Central memory CD4-positive, alpha-beta T cell (primary cell): Measurements from ENCODE around the gene GRN.
"Not testable (repeated sequence)": the region's sequence is repeated elsewhere in the genome, so short reads cannot be mapped to it uniquely, and the experiment has no call there.

Source experiments
- DNase-seq: peaks from one replicate; pipeline ENCODE4 v3.0.0; 2022

GRN gene

DNA sequence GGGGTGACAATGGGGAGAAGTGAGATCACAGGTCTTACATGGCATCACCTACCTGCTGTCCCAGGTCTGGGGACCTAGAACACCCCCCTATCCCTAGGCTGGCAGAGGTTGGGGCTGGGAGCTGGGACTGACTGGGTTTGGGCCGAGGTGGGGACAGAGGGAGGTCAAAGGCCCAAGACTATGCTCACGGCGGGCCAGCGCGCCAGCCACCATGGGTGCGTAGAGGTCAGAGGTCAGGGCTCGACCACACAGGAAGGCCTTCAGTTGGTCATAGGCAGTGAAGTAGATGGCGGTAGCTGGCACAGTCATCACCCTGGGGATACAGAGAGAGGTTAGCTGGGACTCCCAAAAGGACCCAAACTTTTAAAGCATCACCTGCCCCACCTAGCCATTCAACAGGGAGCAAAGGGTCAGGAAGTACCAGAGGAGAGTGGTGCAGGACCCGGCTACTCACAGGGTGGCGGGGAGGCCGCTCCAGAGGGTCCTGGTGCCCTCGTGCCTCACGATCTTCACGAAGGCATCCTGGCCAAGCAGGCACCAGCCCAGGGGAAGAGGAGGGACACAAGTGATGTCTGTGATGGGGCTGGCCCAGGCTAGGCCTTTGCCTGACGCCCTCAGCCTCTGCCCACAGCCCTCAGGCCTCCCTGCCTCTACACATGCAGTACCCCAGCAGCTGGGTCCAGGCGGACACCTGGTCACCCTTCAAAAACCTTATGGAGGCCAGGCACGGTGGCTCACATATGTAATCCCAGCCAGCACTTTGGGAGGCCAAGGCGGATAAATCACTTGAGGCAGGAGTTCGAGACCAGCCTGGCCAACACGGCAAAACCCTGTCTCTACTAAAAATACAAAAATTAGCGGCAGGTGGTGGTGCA lies 23.6 kb upstream of the GRN start:
- no peak for DNase-seq

DNA sequence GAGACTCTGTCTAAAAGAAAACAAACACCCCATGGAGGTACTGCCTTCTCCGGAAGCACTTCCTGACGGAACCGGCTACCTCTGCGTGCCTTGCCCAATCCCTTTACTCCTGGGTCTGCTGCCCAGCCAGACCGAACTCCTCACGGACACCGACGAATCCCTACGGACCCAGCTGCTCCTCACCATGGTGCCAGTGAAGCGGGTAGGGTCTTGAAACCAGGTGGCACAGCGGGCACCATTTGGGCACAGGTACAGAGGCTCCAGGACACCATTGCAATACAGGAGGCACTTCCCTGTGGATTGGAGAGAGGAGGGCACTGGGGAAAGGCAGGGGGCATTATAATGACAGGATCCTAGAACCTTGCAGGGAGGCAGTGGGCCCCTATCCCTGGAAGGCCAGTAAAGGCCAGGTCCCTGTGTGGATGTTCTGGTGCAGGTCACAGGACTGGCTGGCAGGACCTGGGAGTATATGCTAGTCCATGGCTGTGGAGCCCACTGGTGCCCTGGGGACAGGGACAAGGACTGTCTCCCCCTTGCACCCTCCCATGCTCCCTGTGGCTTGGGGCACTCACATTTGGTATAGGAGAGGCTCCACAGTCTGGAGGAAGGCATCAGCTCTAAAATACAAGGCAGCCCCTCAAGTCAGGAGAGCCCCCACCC lies 22.7 kb upstream of the GRN start:
- no peak for DNase-seq

DNA sequence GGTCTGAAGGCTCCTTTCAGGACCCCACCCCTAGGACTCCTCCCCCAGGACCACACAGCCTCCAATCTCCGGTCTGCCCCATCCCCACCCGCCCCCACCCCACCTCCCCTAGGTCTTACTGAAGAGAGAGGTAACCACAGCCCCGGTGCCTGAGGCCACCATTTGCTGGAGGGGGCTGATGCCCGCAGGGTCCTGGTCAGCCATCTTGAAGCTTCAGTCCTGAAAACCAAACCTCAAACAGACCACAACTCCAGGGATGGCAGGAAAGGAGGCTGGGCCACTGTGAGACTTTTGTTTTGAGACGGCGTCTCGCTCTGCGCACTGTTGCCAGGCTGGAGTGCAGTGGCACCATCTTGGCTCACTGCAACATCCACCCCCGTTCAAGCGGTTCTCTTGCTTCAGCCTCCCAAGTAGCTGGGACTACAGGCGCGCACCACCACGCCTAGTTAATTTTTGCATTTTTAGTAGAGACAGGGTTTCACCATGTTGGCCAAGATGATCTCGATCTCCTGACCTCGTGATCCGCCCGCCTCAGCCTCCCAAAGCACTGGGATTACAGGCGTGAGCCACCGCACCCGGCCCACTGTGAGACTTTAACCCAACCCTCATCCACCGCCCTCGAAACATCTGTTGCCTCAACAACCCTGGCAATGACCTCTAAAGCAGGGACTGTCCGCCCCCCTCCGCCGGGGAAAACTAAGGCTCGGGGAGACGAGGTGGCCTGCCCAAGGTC lies 21.6 kb upstream of the GRN start:
- no peak for DNase-seq

DNA sequence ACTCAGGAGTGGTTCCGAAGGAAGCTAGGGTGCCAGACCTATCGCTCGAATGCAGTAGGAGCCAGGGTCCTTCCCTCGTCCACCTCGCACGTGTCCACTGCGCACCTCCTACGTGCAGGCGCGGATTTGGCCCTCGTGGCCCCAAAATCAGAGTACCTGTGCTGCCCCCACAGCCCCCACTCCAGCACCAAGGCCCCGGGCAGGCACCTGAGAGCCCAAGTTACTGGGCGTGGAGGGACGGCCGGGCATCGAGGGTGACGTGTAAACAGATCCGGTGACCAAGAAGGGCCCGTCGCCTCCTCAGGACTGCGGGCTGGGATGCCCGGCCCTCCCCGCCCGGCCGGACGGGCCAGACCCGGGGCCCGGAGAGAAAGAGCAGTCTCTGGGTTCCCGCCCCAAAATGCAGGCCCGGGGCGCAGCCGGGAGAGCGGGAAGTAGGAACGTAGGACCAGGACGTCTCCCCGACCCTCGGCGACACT lies 21.0 kb upstream of the GRN start:
- DNase-seq: no peak

DNA sequence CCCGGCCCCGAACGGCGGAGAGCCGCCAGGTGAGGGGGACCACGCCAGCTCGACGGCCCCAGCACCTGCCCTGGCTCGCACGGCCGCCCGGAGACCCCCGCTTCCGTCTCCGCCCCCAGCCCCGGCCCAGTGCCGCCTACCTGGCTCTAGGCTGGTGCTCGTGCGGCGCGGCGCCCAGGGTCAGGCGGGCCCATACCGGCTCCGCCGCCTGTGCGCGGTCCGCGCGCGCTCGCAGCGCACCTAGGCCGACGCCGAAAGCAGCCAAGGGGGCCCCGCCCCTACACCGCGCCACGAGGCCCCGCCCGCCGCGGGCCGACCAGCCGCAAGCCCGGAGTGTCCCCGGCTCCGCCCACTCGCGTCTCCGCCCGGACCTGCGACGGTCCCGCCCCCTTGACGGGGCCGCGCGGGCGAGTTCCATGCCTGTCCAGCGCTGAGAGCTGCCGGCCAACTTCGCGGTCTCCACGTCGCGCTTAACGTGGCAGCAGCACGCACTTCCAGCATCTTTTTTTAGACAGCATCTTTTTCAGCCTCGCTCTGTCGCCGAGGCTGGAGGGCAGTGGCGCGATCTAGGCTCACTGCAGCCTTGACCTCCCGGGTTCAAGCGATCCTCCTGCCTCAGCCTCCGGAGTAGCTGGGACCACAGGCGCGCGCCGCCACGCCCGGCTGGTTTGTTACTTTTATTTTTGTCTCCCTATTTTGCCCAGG lies 20.4 kb upstream of the GRN start, which contains the start of gene SLC25A39:
SLC25A39 (minus strand) TSS at position 253 of the 705 bp plus-strand sequence. CDS start 1,261 bp downstream, outside the sequence.
- peak; percentile 93 for DNase-seq

GRCh38 chr17:44326861-44327444 lies 18.1 kb upstream of the GRN start:
- DNase-seq: peak; percentile 94

DNA sequence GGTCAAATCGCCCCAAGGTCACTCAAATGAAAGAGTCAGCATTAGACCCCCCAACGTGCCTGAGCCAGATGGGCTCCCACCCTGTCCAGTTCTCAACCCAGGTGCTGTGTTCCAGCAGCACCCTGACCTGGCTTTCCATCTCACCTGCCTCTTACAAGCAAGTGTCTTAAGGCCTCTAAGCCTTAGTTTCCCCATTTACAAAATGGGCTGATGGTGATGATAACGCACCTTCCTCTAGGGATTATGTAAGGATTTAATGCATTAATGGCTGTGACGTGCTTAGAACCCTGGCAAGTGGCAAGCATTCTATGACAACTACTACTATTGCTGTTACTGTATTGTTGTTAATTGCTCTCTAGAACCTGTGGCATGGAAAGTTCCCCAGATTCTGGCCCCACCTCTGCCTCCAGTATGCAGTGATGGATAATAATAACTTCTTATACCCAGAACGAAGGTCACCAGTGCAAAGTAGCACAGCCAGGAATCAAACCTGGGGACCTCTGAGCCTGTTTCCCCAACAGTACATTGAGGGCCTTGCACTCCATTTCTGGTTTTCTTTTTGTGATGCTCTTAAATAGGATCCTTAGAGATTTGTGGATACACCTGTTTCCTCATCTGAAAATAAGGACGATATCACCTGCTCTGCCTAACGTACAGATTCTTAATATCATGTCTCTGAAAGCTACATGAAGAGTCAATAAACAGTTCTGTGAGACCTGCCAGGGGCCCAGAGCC lies 17.2 kb upstream of the GRN start:
- no peak for DNase-seq

DNA sequence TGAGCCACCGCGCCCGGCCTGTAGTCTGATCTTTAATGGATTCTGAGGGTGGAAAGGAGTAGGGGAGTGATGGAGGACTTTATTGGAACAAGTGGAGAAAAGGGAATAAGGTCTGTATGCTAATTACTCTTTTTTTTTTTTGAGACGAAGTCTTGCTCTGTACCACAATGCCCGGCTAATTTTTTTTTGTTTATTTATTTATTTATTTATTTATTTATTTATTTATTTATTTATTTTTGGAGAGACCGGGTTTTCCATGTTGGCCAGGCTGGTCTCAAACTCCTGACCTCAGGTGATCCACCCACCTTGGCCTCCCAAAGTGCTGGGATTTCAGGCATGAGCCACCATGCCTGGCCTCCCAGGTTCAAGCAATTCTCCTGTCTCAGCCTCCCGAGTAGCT lies 15.6 kb upstream of the GRN start:
- DNase-seq: not testable (repeated sequence)

DNA sequence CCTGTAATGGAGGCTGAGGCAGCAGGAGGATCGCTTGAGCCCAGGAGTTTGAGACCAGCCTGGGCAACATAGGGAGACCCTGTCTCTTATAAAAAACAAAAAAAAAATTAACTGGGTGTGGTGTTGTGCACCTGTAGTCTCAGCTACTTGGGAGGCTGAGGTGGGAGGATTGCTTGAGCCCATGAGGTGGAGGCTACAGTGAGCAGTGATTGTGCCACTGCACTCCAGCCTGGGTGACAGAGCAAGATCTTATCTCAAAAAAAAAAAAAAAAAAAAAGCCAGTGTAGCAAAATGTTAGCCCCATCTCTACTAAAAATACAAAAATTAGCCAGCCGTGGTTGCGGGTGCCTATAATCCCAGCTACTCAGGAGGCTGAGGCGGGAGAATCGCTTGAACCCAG lies 14.8 kb upstream of the GRN start:
- DNase-seq: not testable (repeated sequence)

GRCh38 chr17:44331249-44331760 lies 13.8 kb upstream of the GRN start:
- DNase-seq: peak; percentile 70

DNA sequence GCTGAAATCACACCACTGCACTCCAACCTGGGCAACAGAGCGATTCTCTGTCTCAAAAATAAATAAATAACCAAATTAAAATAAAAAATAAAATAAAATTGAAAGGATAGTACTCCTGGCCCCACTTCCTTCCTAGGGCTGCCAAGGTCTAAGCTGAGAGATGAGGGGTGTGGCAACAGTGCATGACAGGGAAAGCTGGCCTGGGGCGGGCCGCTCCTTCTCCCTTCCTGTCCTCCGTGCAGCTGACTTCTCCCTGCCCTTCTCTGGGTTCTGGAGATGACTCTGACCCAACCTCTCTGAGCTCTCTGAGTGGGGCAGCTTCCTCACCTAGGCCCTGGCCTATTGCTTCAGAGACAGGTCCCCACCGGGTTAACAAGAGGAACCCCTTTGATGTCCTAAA lies 11.7 kb upstream of the GRN start:
- no peak for DNase-seq

DNA sequence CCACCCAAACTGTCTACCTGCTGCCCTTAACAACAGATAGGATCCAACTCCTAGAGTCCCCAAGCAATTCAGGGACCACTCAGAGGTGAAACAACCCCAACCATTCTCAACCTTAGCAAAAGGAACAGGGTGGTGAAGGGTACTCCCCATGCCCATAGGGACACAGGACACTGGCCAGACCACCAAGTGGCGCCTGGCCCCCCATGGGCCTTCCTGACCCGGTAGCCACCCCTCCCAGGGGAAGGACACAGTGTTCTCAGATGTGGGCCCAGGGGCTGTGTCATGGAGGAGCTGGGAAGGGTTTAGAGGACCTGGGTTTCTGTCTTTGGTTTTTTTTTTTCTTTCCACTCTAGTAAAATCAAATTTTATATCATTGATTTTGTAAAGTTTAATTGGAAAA lies 10.8 kb upstream of the GRN start:
- no peak for DNase-seq

- DNase-seq: no peak
Measured at GRCh38 chr17:44334727-44335126, 10.4 kb upstream of the GRN start.

DNA sequence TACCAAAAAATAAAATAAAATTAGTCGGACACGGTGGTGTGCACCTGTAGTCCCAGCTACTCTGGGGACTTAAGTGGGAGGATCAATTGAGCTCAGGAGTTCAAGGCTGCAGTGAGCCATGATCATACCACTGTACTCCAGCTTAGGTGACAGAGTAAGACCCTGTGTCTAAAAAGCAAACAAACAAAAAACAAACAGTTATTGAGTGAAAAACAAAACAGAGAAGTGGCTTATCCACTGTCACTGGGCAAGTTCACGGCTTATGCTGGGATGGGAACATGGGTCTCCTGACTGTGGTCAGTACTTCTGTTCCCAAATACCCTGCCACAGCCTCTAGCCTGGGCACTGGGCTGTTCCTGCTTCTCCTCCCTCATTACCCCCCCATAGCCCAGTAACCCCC lies 9.5 kb upstream of the GRN start:
- no peak for DNase-seq

DNA sequence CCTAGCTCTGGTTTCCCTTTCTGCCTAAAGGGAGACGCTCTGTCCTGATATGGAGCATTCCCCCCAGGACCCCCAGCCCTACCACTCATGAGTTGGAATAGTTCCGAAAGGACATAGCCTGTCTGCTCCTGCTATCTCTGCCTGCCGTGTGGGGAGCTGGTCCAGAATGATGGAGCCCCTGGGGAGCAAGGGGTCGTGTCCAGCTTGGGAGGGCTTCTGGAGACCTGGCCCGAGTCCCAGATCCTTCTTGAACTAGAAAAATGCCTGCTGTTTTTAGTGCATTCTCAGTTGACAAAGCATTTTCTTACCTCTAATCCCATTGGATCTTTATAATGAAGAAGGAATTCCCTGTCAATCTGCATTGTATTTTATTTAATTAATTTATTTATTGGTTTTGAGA lies 9.1 kb upstream of the GRN start:
- DNase-seq: no peak

DNA sequence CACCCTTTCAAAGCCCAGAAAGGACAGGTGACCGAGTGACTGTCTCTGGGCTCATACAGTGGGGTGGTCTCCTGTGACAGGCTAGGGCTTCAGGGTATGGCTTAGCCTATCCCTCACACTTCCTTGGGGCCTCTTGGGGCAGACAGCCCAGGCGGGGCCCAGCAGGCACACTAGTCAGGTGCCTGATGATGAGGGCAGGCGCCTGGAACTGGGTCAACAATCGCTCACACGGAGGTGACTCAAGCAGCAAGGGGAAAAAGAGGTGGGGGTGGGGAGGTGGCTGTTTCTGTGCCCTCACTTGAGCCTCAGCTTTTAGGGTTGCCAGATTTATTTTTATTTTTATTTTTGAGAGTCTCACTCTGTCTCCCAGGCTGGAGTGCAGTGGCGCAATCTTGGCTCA lies 6.4 kb upstream of the GRN start:
- no peak for DNase-seq

GRCh38 chr17:44340553-44340952 lies 4.5 kb upstream of the GRN start:
- not testable (repeated sequence) for DNase-seq

DNA sequence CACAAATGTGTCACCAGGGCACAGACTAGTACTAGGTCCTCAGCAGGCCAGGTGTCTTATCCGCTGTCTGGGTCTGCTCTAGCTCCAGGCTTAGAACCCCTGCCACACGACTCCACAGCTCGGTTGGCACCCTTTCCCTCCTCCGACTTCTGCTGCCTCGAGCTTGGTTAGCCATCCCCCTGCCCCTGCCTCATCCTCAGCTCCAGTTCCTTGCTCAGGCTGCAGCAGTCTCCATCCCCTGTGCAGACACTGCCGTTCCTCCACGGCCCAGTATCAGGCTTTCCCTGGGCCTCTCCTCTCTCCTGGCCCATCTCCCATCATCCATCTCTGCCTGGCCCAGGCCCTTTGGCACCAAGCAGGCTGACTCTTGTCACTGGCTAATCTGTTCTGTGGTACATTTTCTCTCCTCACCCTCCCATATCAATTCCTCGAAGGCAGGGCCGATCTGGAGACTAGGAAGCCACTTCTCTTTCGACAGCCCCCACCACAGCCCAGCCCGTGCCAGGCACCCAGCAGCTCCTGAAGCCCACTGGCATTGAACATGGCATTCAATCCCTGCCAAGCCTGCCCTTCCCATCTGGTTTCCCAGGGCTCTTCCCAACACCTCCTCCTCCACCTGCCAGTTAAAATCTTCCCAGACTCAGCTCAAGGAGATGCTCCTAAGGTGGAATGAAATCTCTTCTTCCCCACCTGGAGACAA lies 1.4 kb upstream of the GRN start:
- DNase-seq: no peak

GRCh38 chr17:44345454-44346026 lies 438 bp downstream of the GRN start:
- DNase-seq: peak; percentile 28
